GM23338 (cell line): ENCODE data around the gene MUC6. TPM values are rescaled to one million over a fixed set of nuclear protein-coding genes. Genes with fewer than 3 reads are reported as not detected.

Experiments
- ATAC-seq: fragments of 200-7000 bp; cut with Tn5 transposase; 3 replicates; pipeline ENCODE4 v1.9.1; 2020
- DNase-seq: peaks from one replicate; pipeline ENCODE4 v3.0.0-alpha.2; 2015; ENCODE audit warnings: low spot score
- H2AFZ ChIP-seq: fragments of 200-600 bp; sonication (generic); 2 replicates; pipeline ENCODE4 v1.8.0; 2016; ENCODE audit warnings: antibody characterized with exemption, mild to moderate bottlenecking, moderate library complexity
- H3F3A ChIP-seq: fragments of 200-600 bp; sonication (generic); replicated peaks from 2 replicates; pipeline ENCODE4 v1.8.0; 2017; ENCODE audit warnings: antibody characterized with exemption, mixed run types, low read depth
- H3K27ac ChIP-seq: fragments of 200-600 bp; sonication (generic); 2 replicates; pipeline ENCODE4 v1.6.1; 2016; ENCODE audit warnings: low read depth
- H3K27me3 ChIP-seq: fragments of 200-600 bp; sonication (generic); 2 replicates; pipeline ENCODE4 v1.8.0; 2016; ENCODE audit warnings: mild to moderate bottlenecking, mixed run types, moderate library complexity; ENCODE audit not compliant: insufficient read depth
- H3K36me3 ChIP-seq: fragments of 200-600 bp; sonication (generic); 2 replicates; pipeline ENCODE4 v1.8.0; 2016; ENCODE audit warnings: mild to moderate bottlenecking; ENCODE audit not compliant: insufficient read depth
- H3K4me1 ChIP-seq: fragments of 200-600 bp; sonication (generic); 2 replicates; pipeline ENCODE4 v1.8.0; 2016; ENCODE audit warnings: mild to moderate bottlenecking, moderate library complexity; ENCODE audit not compliant: insufficient read depth
- H3K4me2 ChIP-seq: fragments of 200-600 bp; sonication (generic); 2 replicates; pipeline ENCODE4 v1.7.1; 2017; ENCODE audit warnings: mixed run types
- H3K4me3 ChIP-seq: fragments of 200-600 bp; sonication (generic); 2 replicates; pipeline ENCODE4 v1.6.1; 2016; ENCODE audit warnings: mixed run types
- H3K79me2 ChIP-seq: fragments of 200-600 bp; sonication (generic); replicated peaks from 2 replicates; pipeline ENCODE4 v1.8.0; 2017; ENCODE audit warnings: mild to moderate bottlenecking; ENCODE audit not compliant: insufficient read depth
- H3K9me2 ChIP-seq: fragments of 200-600 bp; sonication (generic); 2 replicates; pipeline ENCODE4 v1.8.0; 2017; ENCODE audit not compliant: insufficient read depth
- H4K20me1 ChIP-seq: fragments of 200-600 bp; sonication (generic); replicated peaks from 2 replicates; pipeline ENCODE4 v1.8.0; 2017; ENCODE audit warnings: mild to moderate bottlenecking; ENCODE audit not compliant: insufficient read depth
- H3K27ac Mint-ChIP-seq: 2 replicates; pipeline ENCODE4 v1.8.0; 2020; ENCODE audit warnings: inconsistent platforms, mild to moderate bottlenecking, moderate library complexity, mixed read lengths
- H3K27me3 Mint-ChIP-seq: 3 replicates; pipeline ENCODE4 v1.8.0; 2022; ENCODE audit warnings: low read depth, mild to moderate bottlenecking, moderate library complexity, mixed read lengths, inconsistent platforms; ENCODE audit not compliant: insufficient read depth, poor library complexity
- H3K36me3 Mint-ChIP-seq: 3 replicates; pipeline ENCODE4 v1.8.0; 2021; ENCODE audit warnings: low read depth, mild to moderate bottlenecking, inconsistent platforms, moderate library complexity, mixed read lengths
- H3K4me1 Mint-ChIP-seq: 3 replicates; pipeline ENCODE4 v1.8.0; 2020; ENCODE audit warnings: mild to moderate bottlenecking, inconsistent platforms, mixed read lengths
- H3K4me3 Mint-ChIP-seq: 3 replicates; pipeline ENCODE4 v1.8.0; 2021; ENCODE audit warnings: moderate library complexity, mild to moderate bottlenecking, inconsistent platforms, mixed read lengths
- H3K9me3 Mint-ChIP-seq: 3 replicates; pipeline ENCODE4 v1.8.0; 2020; ENCODE audit warnings: moderate library complexity, mild to moderate bottlenecking, inconsistent platforms, mixed read lengths
- EZH2 ChIP-seq: fragments of 200-600 bp; sonication (generic); IDR thresholded peaks from one replicate; pipeline ENCODE4 v1.8.0; 2017; ENCODE audit warnings: antibody characterized with exemption, mild to moderate bottlenecking, low read depth; ENCODE audit not compliant: unreplicated experiment
- JUNB ChIP-seq: IDR thresholded peaks from one replicate; pipeline ENCODE4 v1.6.1; 2016; ENCODE audit warnings: antibody characterized with exemption; ENCODE audit not compliant: unreplicated experiment
- NANOG ChIP-seq: IDR thresholded peaks from 2 replicates; pipeline ENCODE4 v1.6.1; 2016; ENCODE audit warnings: antibody characterized with exemption, borderline replicate concordance
- POLR2AphosphoS5 ChIP-seq: IDR thresholded peaks from 2 replicates; pipeline ENCODE4 v1.6.1; 2016; ENCODE audit warnings: antibody characterized with exemption, low read depth
- ZNF331 ChIP-seq: fragments of 250-450 bp; sonication (Bioruptor Pico); IDR thresholded peaks from 2 replicates; pipeline ENCODE4 v1.5.0; 2020; ENCODE audit warnings: low read depth, mild to moderate bottlenecking, moderate library complexity
- polyA plus RNA-seq: library from polyadenylated mRNA; unstranded; fragments of >200 nt; fragmentation: Nextera tagmentation; extraction: Ambion mirVana; gene quantifications from 2 replicates; pipeline ENCODE4 v1.2.1, GENCODE V29; 2016
- total RNA-seq: library from RNA; depleted of rRNA; stranded (reverse); fragments of >200 nt; shearing (Covaris generic); gene quantifications from 2 replicates; pipeline ENCODE4 v1.2.3, GENCODE V29; 2014
- TF ChIP-seq, protein P1 (sequence below): IDR thresholded peaks from one replicate; pipeline ENCODE4 v1.6.1; 2018; ENCODE audit warnings: antibody characterized with exemption; ENCODE audit not compliant: unreplicated experiment
- TF ChIP-seq, protein P2 (sequence below): fragments of 250-450 bp; sonication (Bioruptor Pico); IDR thresholded peaks from 2 replicates; pipeline ENCODE4 v1.5.0; 2020; ENCODE audit warnings: mild to moderate bottlenecking, moderate library complexity
- TF ChIP-seq, protein P3 (sequence below): IDR thresholded peaks from 2 replicates; pipeline ENCODE4 v1.6.1; 2016; ENCODE audit warnings: antibody characterized with exemption

Gene MUC6
- total and polyA plus RNA-seq, 2 experiments from 2014 or later: not detected

DNA sequence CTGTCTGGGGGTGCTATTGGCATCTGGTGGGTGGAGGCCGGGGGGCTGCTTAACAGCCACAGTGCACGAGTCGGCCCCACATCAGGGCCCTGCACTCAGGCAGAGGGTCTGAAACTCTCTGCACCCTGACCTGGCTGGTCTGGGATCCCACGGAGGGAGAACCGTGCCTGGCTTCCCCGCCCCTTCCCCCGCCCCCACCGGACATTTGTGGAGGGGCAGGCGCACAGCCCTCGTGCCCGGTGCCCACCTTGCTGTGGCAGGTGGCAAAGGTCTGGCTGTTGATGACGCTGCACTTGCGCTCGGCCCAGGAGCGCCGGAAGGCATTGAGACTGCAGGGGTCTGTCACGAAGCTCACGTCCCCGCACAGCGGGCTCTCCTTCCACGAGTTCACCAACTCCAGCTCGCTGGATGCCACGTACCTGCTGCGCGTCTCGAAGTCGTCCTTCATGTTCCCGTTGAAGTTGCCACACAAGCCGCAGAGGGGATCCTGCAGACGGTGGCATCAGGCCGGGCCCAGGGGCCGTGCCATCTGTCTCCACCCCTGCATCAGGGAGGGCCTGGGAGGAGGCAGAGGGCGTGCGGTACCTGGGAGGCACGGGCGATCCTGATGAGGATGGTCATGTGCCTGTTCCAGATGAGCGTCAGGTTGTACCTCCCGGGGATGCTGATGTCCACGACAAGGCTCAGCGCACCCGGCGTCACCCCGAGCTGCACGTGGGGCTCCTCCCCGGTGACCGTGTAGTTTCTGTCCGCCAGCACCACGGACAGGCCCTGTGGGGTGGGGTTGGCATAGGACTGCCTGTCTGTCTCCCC lies 11.7 kb downstream of the MUC6 start:
- H3K4me1 ChIP-seq: no peaks in the 10 kb centered on the region
- no peaks in the 10 kb centered on the region for H3K27me3 ChIP-seq
- Mint-ChIP-seq H3K27me3 (peaks cover 14% of the 10 kb centered on the region), H3K27ac (no peak overlapping the region), H3K36me3 (no peaks in the 10 kb centered on the region; the same call in 2 of the 3 replicates), H3K4me1 (no peaks in the 10 kb centered on the region; the same call in 2 of the 3 replicates), H3K9me3 (no peaks in the 10 kb centered on the region), H3K4me3 (no peak overlapping the region)
- no peak overlapping the region for H3K4me2 ChIP-seq
- H3K9me2 ChIP-seq: no peaks in the 10 kb centered on the region
- no peaks in the 10 kb centered on the region for H3K36me3 ChIP-seq
- no peak for DNase-seq
- H2AFZ ChIP-seq: no peak overlapping the region
- H3K79me2 ChIP-seq: no peaks in the 10 kb centered on the region
- no peak for ATAC-seq
- H3F3A ChIP-seq: no peaks in the 10 kb centered on the region
- H3K4me3 ChIP-seq: no peak overlapping the region
- TF ChIP-seq, protein P1, sequence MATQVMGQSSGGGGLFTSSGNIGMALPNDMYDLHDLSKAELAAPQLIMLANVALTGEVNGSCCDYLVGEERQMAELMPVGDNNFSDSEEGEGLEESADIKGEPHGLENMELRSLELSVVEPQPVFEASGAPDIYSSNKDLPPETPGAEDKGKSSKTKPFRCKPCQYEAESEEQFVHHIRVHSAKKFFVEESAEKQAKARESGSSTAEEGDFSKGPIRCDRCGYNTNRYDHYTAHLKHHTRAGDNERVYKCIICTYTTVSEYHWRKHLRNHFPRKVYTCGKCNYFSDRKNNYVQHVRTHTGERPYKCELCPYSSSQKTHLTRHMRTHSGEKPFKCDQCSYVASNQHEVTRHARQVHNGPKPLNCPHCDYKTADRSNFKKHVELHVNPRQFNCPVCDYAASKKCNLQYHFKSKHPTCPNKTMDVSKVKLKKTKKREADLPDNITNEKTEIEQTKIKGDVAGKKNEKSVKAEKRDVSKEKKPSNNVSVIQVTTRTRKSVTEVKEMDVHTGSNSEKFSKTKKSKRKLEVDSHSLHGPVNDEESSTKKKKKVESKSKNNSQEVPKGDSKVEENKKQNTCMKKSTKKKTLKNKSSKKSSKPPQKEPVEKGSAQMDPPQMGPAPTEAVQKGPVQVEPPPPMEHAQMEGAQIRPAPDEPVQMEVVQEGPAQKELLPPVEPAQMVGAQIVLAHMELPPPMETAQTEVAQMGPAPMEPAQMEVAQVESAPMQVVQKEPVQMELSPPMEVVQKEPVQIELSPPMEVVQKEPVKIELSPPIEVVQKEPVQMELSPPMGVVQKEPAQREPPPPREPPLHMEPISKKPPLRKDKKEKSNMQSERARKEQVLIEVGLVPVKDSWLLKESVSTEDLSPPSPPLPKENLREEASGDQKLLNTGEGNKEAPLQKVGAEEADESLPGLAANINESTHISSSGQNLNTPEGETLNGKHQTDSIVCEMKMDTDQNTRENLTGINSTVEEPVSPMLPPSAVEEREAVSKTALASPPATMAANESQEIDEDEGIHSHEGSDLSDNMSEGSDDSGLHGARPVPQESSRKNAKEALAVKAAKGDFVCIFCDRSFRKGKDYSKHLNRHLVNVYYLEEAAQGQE: peak; percentile 42
- TF ChIP-seq JUNB (no peak), POLR2AphosphoS5 (no peak)
- H3K27ac ChIP-seq: no peak overlapping the region
- no peaks in the 10 kb centered on the region for H4K20me1 ChIP-seq

DNA sequence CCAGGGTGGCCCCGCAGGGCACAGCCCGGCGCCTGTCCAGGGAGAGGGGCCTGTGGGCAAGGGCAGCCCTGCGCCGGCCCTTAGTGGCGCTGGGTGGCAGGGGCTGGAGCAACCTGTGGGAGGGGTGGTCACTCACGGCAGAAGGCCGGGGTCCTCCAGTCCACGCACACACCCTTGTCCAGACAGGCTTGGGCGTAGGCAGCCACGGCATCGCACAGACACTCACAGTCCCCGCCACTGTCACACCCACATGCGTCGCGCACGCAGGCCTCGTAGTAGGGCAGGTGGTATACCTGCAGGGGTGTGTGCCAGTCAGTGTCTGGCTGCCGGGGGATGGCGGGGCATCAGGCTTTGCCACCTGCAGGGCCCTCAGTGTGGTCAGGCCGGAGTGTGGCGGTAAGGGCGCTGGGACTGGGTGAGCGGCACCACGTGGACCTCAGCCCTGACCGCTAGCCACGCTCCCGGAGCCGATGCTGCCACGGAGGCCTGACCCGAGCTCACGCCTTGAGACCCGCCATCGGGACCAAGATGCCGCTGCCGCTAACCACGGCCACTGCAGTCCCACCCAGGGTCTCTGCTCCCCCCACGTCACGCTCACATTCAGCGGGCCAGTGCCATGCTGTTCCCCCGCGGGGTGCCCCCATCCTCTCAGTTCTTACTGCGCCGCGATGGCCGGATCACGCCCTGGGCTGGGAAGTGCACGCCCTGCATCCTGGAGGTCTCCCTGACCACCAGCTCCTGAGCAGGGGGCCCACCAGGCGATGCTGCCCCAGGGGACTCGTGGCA lies 12.5 kb downstream of the MUC6 start:
- Mint-ChIP-seq H3K4me1 (no peaks in the 10 kb centered on the region; the same call in 2 of the 3 replicates), H3K27me3 (peaks cover 14% of the 10 kb centered on the region), H3K4me3 (no peak overlapping the region), H3K27ac (no peak overlapping the region), H3K36me3 (no peaks in the 10 kb centered on the region; the same call in 2 of the 3 replicates), H3K9me3 (no peaks in the 10 kb centered on the region)
- Histone ChIP-seq H3K27ac (no peak overlapping the region), H3K4me2 (no peak overlapping the region), H3K4me1 (no peaks in the 10 kb centered on the region), H3K36me3 (no peaks in the 10 kb centered on the region), H3K27me3 (no peaks in the 10 kb centered on the region), H2AFZ (no peak overlapping the region), H4K20me1 (no peaks in the 10 kb centered on the region), H3K9me2 (no peaks in the 10 kb centered on the region), H3K79me2 (no peaks in the 10 kb centered on the region), H3F3A (no peaks in the 10 kb centered on the region), H3K4me3 (no peak overlapping the region)
- DNase-seq (no peak), ATAC-seq (no peak)
- TF ChIP-seq NANOG (no peak), ZNF331 (no peak), JUNB (no peak), EZH2 (no peak)
- TF ChIP-seq, protein P2, sequence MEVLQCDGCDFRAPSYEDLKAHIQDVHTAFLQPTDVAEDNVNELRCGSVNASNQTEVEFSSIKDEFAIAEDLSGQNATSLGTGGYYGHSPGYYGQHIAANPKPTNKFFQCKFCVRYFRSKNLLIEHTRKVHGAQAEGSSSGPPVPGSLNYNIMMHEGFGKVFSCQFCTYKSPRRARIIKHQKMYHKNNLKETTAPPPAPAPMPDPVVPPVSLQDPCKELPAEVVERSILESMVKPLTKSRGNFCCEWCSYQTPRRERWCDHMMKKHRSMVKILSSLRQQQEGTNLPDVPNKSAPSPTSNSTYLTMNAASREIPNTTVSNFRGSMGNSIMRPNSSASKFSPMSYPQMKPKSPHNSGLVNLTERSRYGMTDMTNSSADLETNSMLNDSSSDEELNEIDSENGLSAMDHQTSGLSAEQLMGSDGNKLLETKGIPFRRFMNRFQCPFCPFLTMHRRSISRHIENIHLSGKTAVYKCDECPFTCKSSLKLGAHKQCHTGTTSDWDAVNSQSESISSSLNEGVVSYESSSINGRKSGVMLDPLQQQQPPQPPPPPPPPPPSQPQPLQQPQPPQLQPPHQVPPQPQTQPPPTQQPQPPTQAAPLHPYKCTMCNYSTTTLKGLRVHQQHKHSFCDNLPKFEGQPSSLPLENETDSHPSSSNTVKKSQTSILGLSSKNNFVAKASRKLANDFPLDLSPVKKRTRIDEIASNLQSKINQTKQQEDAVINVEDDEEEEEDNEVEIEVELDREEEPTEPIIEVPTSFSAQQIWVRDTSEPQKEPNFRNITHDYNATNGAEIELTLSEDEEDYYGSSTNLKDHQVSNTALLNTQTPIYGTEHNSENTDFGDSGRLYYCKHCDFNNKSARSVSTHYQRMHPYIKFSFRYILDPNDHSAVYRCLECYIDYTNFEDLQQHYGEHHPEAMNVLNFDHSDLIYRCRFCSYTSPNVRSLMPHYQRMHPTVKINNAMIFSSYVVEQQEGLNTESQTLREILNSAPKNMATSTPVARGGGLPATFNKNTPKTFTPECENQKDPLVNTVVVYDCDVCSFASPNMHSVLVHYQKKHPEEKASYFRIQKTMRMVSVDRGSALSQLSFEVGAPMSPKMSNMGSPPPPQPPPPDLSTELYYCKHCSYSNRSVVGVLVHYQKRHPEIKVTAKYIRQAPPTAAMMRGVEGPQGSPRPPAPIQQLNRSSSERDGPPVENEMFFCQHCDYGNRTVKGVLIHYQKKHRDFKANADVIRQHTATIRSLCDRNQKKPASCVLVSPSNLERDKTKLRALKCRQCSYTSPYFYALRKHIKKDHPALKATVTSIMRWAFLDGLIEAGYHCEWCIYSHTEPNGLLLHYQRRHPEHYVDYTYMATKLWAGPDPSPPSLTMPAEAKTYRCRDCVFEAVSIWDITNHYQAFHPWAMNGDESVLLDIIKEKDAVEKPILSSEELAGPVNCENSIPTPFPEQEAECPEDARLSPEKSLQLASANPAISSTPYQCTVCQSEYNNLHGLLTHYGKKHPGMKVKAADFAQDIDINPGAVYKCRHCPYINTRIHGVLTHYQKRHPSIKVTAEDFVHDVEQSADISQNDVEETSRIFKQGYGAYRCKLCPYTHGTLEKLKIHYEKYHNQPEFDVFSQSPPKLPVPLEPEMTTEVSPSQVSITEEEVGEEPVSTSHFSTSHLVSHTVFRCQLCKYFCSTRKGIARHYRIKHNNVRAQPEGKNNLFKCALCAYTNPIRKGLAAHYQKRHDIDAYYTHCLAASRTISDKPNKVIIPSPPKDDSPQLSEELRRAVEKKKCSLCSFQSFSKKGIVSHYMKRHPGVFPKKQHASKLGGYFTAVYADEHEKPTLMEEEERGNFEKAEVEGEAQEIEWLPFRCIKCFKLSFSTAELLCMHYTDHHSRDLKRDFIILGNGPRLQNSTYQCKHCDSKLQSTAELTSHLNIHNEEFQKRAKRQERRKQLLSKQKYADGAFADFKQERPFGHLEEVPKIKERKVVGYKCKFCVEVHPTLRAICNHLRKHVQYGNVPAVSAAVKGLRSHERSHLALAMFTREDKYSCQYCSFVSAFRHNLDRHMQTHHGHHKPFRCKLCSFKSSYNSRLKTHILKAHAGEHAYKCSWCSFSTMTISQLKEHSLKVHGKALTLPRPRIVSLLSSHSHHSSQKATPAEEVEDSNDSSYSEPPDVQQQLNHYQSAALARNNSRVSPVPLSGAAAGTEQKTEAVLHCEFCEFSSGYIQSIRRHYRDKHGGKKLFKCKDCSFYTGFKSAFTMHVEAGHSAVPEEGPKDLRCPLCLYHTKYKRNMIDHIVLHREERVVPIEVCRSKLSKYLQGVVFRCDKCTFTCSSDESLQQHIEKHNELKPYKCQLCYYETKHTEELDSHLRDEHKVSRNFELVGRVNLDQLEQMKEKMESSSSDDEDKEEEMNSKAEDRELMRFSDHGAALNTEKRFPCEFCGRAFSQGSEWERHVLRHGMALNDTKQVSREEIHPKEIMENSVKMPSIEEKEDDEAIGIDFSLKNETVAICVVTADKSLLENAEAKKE: no peak
- TF ChIP-seq, protein P3, sequence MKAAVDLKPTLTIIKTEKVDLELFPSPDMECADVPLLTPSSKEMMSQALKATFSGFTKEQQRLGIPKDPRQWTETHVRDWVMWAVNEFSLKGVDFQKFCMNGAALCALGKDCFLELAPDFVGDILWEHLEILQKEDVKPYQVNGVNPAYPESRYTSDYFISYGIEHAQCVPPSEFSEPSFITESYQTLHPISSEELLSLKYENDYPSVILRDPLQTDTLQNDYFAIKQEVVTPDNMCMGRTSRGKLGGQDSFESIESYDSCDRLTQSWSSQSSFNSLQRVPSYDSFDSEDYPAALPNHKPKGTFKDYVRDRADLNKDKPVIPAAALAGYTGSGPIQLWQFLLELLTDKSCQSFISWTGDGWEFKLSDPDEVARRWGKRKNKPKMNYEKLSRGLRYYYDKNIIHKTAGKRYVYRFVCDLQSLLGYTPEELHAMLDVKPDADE: no peak
